ENCODE results near the gene UTF1.
"Not testable (repeated sequence)": the region's sequence is repeated elsewhere in the genome, so short reads cannot be mapped to it uniquely, and the experiment has no call there.

Gene UTF1

GRCh38 chr10:133209641-133210040 lies 20.4 kb upstream of the UTF1 start:
- no peak for DNase-seq (ENCODE audit: low read depth in 2 of 2)

GRCh38 chr10:133210398-133211140 lies 19.4 kb upstream of the UTF1 start:
- no peak for DNase-seq (ENCODE audit: low read depth in 2 of 2)

DNA sequence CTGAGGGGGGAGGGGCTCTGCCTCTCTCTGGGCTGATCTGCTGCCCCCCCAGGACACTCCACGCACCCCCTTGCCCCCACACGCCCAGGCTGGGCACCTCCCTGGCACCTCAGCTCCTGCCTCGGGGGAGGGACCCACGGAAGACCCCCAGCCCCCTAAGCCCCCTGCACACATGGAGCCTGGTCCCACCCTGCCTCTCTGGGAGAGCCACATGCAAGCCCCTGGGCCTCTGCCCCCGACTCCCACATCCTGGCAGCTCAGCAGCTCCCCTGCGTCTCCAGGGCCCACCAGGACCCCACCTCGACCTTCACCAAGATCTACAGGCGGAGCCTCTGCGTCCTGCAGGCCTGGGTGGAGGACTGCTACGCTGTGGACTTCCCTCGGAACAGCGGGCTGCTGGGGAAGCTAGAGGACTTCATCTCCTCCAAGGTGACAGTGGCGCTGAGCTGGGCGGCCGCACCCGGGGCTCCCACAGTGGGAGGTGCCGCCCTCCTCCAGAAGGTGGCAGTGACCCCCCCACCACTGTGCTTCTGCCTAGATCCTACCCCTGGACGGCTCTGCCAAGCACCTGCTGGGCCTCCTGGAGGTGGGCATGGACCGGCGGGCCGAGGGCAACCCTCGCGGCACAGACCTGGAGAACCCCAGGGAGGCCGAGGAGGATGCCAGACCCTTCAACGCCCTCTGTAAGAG lies 18.7 kb upstream of the UTF1 start:
- DNase-seq (ENCODE audit: low read depth in 2 of 2): no peak

DNA sequence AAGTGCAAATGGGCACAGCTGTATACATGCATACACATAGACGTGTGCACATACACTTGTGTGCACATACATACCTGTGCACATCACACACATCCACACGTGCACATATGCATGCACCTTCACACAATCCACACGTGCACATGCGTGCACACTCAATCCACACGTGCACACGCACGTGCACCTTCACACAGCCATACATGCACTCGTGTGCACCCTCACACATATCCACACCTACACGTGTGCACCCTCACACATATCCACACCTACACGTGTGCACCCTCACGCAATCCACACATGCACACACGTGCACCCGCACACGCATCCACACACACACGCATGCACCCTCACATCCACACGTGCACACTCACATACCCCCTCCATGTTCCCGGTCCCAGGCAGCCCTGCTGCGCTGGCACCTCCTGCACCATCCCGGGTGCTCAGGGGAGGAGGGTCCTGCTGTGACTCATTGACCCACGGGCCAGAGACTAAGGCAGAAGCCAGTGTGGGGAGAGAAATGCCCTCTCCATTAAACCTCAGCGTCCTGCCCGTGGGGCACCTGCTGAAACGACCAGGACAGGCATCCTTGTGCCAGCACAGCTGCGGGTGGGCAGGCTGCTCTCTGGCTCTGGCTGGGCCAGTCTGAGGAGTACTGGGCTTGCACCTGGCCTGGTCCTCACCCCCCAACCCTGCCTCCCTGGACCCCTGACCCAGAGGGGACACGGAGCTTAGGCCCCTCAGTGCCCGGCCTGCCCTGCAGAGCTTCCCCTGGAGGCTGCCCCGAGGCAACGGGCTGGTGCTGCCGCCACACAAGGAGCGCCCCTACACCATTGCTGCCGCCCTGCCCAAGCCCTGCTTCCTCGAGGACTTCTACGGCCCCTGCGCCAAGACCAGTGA lies 17.8 kb upstream of the UTF1 start:
- DNase-seq (ENCODE audit: low read depth in 2 of 2): no peak

DNA sequence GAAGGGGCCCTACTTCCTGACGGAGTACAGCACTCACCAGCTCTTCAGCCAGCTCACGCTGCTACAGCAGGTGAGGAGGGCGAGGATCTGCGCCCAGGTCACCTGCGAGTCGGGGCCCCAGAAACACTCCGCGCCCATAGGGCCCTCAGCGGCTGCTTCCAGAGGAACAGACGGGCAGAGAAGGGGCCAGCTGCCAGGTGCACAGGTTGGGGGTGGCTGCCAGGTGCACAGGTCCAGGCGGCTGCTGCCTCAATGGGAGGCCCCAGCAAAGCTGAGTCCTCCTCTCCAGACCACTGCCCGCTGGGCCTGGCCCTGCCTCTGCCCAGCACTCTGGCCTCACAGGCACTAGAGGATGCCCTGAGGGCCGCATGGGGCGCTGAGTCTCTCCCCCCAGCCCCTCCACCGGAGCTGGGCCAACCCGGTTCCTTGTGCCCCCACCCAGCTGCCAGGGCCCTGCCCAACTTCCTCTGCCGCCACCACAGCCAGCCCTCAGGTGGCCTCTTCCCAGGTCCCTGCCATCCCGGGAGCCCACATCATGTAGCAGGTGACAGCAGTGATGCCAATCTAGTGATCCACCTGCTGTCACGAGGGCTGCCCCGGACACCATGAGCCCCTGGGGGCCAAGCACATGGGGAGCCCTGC lies 17.0 kb upstream of the UTF1 start:
- DNase-seq (ENCODE audit: low read depth in 2 of 2): no peak

DNA sequence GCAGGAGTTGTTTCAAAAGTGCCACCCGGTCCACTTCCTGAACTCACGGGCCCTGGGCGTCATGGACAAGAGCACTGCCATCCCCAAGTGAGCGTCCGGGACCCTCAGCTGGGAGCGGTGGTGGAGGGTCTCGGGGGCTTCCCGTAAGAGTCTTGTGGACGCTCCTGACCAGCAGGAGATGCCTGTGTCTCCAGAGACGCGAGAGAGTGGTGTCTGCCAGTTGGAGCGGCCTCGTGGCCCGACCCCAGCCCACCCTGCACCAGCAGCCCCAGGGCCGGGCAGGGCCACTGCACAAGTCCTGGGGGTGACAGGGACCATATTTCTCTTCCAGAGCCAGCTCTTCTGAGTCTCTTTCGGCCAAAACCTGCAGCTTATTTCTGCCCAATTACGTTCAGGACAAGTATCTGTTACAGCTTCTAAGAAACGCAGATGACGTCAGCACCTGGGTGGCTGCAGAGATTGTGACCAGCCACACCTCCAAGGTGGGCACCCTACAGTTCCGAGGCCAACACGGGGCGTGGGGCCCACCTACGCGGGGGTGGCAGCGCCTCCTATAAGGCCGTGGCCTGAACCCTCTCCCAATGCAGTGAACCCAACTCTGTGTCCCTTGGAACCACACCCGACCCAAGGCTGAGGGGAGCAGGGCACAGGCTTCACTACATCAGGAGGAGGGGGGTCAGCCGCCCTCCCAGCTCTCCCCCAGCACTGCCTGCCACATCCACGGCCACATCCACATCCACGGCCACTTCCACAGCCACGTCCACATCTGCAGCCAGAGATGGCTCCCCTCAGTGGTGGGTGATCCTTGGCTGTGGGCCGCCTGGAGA lies 16.2 kb upstream of the UTF1 start:
- DNase-seq (ENCODE audit: low read depth in 2 of 2): no peak

DNA sequence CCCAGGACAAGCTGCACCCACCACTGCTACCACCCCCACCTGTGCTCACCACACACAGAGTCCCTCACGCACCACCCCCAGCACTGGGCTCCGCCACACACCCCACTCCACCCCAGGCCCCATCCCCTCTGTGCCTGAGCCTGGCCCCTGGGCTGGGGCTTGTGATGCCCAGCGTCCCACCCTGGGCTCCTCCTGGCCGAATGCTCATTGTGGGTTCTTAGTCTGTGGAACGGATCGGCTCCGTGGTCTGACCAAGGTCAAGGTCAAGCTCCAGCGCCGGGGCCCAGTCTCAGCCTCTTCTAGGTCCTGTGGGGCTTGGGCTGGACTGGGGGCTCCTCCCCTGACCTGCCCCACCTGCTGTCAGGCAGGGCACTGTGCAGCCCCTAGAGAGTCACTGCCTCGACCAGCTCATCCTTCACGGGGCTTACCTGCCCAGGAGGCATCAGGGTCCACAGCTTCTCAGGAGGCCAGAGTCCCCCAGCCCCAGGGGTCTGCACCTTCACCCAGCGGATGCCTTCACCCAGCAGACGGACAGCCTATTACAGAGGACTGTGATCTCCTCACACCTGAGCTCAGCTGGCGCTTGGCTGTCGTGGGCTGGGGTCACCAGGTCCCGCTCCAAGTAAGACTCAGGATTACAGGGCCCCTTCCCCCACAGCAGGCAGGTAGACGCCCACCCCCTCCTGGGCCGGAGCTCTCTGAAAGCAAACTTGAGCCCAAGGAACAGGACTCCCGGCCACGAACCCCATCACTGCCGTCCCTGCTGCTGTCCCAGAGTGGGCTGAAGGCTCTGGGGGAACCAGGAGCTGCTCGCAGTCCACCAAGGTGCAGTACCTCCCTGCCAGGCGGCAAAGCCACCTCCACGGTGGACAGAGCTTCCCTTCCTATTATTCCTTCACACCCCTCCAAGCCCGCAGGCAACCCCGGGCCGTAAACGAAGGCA lies 15.3 kb upstream of the UTF1 start:
- no peak for DNase-seq (ENCODE audit: low read depth in 2 of 2)

DNA sequence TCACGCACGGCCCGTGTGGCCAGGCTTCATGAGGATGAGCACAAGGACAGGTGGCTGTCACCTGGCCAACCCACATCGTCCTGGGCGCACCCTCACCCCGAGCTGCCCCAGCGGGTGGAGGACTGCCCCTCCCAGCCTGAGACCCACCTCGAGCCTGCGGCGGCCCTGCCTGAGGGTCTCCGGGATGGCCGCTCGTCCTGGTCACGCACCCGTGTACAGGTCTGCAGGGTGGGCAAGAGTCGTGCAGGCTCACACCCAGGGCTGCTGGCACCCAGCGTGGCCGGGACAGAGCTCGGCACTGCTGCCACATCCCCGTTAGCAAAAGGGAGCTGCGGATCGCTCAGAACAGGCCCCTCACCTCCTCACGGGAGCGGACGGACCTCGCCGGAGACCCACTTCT lies 14.4 kb upstream of the UTF1 start:
- no peak for DNase-seq (ENCODE audit: low read depth in 2 of 2)

GRCh38 chr10:133216776-133217175 lies 13.2 kb upstream of the UTF1 start:
- DNase-seq (ENCODE audit: low read depth in 2 of 2): no peak

- no peak for DNase-seq (ENCODE audit: low read depth in 2 of 2)
Measured at GRCh38 chr10:133217800-133218589, 12.0 kb upstream of the UTF1 start.

GRCh38 chr10:133218891-133219290 lies 11.1 kb upstream of the UTF1 start:
- DNase-seq (ENCODE audit: low read depth in 2 of 2): no peak

DNA sequence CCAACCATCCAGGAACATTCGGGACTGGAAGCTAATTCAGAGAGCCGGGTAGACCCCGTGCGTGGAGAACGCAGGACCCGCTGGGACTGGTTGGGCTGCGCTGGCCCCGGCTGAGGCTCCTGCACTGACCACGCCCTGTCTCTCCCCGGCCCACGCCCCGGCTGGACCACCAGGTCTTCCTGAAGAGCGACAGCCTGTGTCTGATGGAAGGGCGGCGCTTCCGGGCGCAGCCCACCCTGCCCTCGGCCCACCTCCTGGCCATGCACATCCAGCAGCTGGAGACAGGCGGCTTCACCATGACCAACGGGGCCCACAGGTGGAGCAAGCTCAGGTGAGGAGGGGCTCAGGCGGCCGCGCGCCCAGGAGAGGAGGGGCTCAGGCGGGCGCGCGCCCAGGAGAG lies 10.2 kb upstream of the UTF1 start:
- DNase-seq (ENCODE audit: low read depth in 2 of 2): no peak

- DNase-seq (ENCODE audit: low read depth in 2 of 2): no peak
Measured at GRCh38 chr10:133221331-133221730, 8.7 kb upstream of the UTF1 start.

DNA sequence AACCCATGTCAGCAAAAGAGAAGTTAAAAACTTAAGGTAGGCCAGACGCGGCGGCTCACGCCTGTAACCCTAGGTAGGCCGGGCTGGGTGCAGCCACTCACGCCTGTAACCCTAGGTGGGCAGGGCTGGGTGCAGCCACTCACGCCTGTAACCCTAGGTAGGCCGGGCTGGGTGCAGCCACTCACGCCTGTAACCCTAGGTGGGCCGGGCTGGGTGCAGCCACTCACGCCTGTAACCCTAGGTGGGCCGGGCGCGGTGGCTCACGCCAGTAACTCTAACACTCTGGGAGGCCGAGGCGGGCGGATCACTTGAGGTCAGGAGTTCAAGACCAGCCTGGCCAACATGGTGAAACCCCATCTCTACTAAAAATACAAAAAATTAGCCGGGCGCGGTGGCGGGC lies 8.3 kb upstream of the UTF1 start:
- DNase-seq (ENCODE audit: low read depth in 2 of 2): not testable (repeated sequence)

GRCh38 chr10:133224076-133224475 lies 5.9 kb upstream of the UTF1 start:
- DNase-seq (ENCODE audit: low read depth in 2 of 2): no peak

GRCh38 chr10:133224756-133225372 lies 5.2 kb upstream of the UTF1 start:
- DNase-seq (ENCODE audit: low read depth in 2 of 2): no peak

DNA sequence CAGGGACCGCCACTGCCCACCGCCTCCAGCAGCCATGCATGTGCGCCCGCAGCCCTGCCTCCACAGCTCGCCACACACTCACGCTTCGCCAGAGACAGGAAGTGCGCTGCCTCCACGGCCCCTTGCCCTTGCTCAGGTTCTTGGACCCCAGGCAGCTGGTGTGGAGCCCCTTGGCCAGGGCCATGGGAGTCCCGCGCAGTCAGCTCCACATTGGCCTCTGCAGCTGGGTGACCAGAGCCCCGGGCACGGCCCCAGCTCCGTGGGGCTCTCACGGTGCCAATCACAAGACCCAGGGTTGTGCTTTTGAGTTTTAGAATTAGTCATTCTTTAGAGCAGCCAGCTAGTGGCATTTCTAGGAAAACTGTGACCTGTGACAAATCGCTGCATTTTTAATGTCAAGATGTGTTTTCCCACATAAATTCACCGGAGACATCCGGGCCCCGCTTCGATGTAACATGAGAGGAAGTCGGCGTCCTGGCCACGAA lies 4.3 kb upstream of the UTF1 start:
- no peak for DNase-seq (ENCODE audit: low read depth in 2 of 2)

GRCh38 chr10:133226251-133226808 lies 3.7 kb upstream of the UTF1 start:
- no peak for DNase-seq (ENCODE audit: low read depth in 2 of 2)

All from stimulated activated CD8-positive, alpha-beta memory T cell treated with anti-CD3 and anti-CD28 coated beads, Interleukin-7, amount 100 ng/mL, for 4 hours (primary cell).